IMR-90 (cell line): ENCODE data around the gene SPCS2.

Experiments used
- CEBPB ChIP-seq: IDR thresholded peaks from 2 replicates; pipeline ENCODE4 v1.6.1; 2012; ENCODE audit warnings: low read depth, low read length, improper control_type of control experiment
- MXI1 ChIP-seq: IDR thresholded peaks from 2 replicates; pipeline ENCODE4 v1.6.1; 2012; ENCODE audit warnings: low read depth, mild to moderate bottlenecking, low read length, moderate library complexity, borderline replicate concordance
- POLR2A ChIP-seq: IDR thresholded peaks from 2 replicates; pipeline ENCODE4 v1.6.1; 2012; ENCODE audit warnings: mild to moderate bottlenecking, low read depth, low read length
- SMC3 ChIP-seq: fragments of 150-350 bp; IDR thresholded peaks from 2 replicates; pipeline ENCODE4 v1.6.1; 2016; ENCODE audit warnings: low read depth, mild to moderate bottlenecking, antibody characterized with exemption, low read length, moderate library complexity
- TF ChIP-seq, protein P1 (sequence below): conservative IDR thresholded peaks from 2 replicates; pipeline ENCODE4 v1.5.1; 2012; ENCODE audit warnings: mild to moderate bottlenecking, low read depth, low read length, improper control_type of control experiment

- TF ChIP-seq, protein P1, sequence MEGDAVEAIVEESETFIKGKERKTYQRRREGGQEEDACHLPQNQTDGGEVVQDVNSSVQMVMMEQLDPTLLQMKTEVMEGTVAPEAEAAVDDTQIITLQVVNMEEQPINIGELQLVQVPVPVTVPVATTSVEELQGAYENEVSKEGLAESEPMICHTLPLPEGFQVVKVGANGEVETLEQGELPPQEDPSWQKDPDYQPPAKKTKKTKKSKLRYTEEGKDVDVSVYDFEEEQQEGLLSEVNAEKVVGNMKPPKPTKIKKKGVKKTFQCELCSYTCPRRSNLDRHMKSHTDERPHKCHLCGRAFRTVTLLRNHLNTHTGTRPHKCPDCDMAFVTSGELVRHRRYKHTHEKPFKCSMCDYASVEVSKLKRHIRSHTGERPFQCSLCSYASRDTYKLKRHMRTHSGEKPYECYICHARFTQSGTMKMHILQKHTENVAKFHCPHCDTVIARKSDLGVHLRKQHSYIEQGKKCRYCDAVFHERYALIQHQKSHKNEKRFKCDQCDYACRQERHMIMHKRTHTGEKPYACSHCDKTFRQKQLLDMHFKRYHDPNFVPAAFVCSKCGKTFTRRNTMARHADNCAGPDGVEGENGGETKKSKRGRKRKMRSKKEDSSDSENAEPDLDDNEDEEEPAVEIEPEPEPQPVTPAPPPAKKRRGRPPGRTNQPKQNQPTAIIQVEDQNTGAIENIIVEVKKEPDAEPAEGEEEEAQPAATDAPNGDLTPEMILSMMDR = no peak
- TF ChIP-seq POLR2A (no peak), SMC3 (no peak), MXI1 (no peak), CEBPB (no peak)
These were observed 75.0 kb downstream of the SPCS2 start for GRCh38 chr11:75024068-75024449.
